Neuronal stem cell (in vitro differentiated cells): ENCODE measurements around the gene LRP1.
A peak's percentile ranks its signal among the peaks of the same experiment; 100 is the strongest.

Experiments
- DNase-seq: peaks from one replicate; pipeline ENCODE4 v3.0.0-alpha.2; 2013; ENCODE audit warnings: low spot score
- H2AFZ ChIP-seq: one replicate; pipeline ENCODE4 v1.6.1; 2013; ENCODE audit warnings: mild to moderate bottlenecking, low read length, inconsistent platforms
- H2AK5ac ChIP-seq: 2 replicates; pipeline ENCODE4 v1.6.1; 2013; ENCODE audit warnings: low read depth, mild to moderate bottlenecking, inconsistent platforms, low read length, moderate library complexity, mixed read lengths
- H2BK120ac ChIP-seq: 2 replicates; pipeline ENCODE4 v1.6.1; 2013; ENCODE audit warnings: low read depth, mild to moderate bottlenecking, inconsistent platforms, low read length, moderate library complexity, mixed read lengths
- H2BK12ac ChIP-seq: one replicate; pipeline ENCODE4 v1.6.1; 2013; ENCODE audit warnings: low read length, inconsistent platforms
- H2BK15ac ChIP-seq: 2 replicates; pipeline ENCODE4 v1.6.1; 2013; ENCODE audit warnings: mild to moderate bottlenecking, low read length, inconsistent platforms, mixed read lengths
- H2BK5ac ChIP-seq: one replicate; pipeline ENCODE4 v1.6.1; 2013; ENCODE audit warnings: inconsistent platforms, mild to moderate bottlenecking, low read length, moderate library complexity
- H3K14ac ChIP-seq: one replicate; pipeline ENCODE4 v1.6.1; 2013; ENCODE audit warnings: low read length, inconsistent platforms
- H3K18ac ChIP-seq: 2 replicates; pipeline ENCODE4 v1.6.1; 2013; ENCODE audit warnings: low read length, inconsistent platforms
- H3K23ac ChIP-seq: 2 replicates; pipeline ENCODE4 v1.6.1; 2013; ENCODE audit warnings: low read depth, mild to moderate bottlenecking, mixed read lengths, low read length, inconsistent platforms; ENCODE audit not compliant: poor library complexity
- H3K27ac ChIP-seq: replicated peaks from 3 replicates; pipeline ENCODE4 v1.5.1; 2013; ENCODE audit warnings: low read length, inconsistent platforms
- H3K27me3 ChIP-seq, 3 experiments: 2 replicates each; pipeline ENCODE4 v1.6.1; 2013; ENCODE audit warnings: low read length in 3 of 3, mild to moderate bottlenecking in 2 of 3, inconsistent platforms in 1 of 3, low read depth in 1 of 3, mixed read lengths in 1 of 3, moderate library complexity in 1 of 3; ENCODE audit not compliant: control insufficient read depth in 3 of 3, insufficient read depth in 3 of 3
- H3K36me3 ChIP-seq, 2 donors: replicated peaks in 1 of 2; 2 replicates each; pipeline ENCODE4 v1.6.1; 2013; ENCODE audit warnings: low read length in 2 of 2; ENCODE audit not compliant: control insufficient read depth in 2 of 2, insufficient read depth in 2 of 2
- H3K4ac ChIP-seq: 2 replicates; pipeline ENCODE4 v1.6.1; 2013; ENCODE audit warnings: inconsistent platforms, mild to moderate bottlenecking, low read length, moderate library complexity
- H3K4me1 ChIP-seq, 2 donors: 1 replicate in 1 of 2; 2 replicates in 1 of 2; pipeline ENCODE4 v1.6.1; 2013; ENCODE audit warnings: low read length in 2 of 2, low read depth in 1 of 2; ENCODE audit not compliant: control insufficient read depth in 2 of 2, insufficient read depth in 1 of 2
- H3K4me2 ChIP-seq: one replicate; pipeline ENCODE4 v1.6.1; 2013; ENCODE audit warnings: mild to moderate bottlenecking, low read length, inconsistent platforms; ENCODE audit not compliant: insufficient read depth, poor library complexity, severe bottlenecking
- H3K4me3 ChIP-seq, 2 donors: 2 replicates each; pipeline ENCODE4 v1.5.1; 2013; ENCODE audit warnings: low read length in 2 of 2, mild to moderate bottlenecking in 2 of 2, inconsistent platforms in 1 of 2, moderate library complexity in 1 of 2
- H3K79me1 ChIP-seq: one replicate; pipeline ENCODE4 v1.6.1; 2013; ENCODE audit warnings: low read depth, mild to moderate bottlenecking, inconsistent platforms, low read length, moderate library complexity
- H3K9ac ChIP-seq: one replicate; pipeline ENCODE4 v1.6.1; 2013; ENCODE audit warnings: mild to moderate bottlenecking, low read depth, low read length, inconsistent platforms; ENCODE audit not compliant: poor library complexity
- H3K9me3 ChIP-seq, 2 donors: replicated peaks in 1 of 2; 2 replicates each; pipeline versions ENCODE3 to v1.6.1; 2013; ENCODE audit warnings: low read length in 2 of 2, mild to moderate bottlenecking in 2 of 2, inconsistent platforms in 1 of 2, low read depth in 1 of 2, mixed read lengths in 1 of 2, moderate library complexity in 1 of 2; ENCODE audit not compliant: control insufficient read depth in 2 of 2, insufficient read depth in 1 of 2
- H4K8ac ChIP-seq: one replicate; pipeline ENCODE4 v1.6.1; 2013; ENCODE audit warnings: low read depth, mild to moderate bottlenecking, inconsistent platforms, low read length, moderate library complexity
- H4K91ac ChIP-seq: one replicate; pipeline ENCODE4 v1.6.1; 2013; ENCODE audit warnings: low read length, low read depth, mild to moderate bottlenecking, inconsistent platforms; ENCODE audit not compliant: poor library complexity
- WGBS, 2 donors: extraction: QIAGEN DNeasy Blood & Tissue Kit; methylation state at CpG; one replicate each; pipeline ENCODE4 v1.1.7; 2013; ENCODE audit warnings: missing lambda C conversion rate in 2 of 2, mixed read lengths in 1 of 2; ENCODE audit not compliant: insufficient read length in 2 of 2, insufficient replicate concordance in 1 of 2; ENCODE audit errors: extremely low coverage in 2 of 2; 5-methylcytosine and 5-hydroxymethylcytosine counted together

LRP1 gene

GRCh38 chr12:57158665-57159064 lies 30.4 kb downstream of the LRP1 start:
- H4K8ac ChIP-seq, result no peak overlapping the region

GRCh38 chr12:57159311-57159710 lies 31.0 kb downstream of the LRP1 start:
- Histone ChIP-seq H3K4ac (no peak overlapping the region), H2AK5ac (no peak overlapping the region), H3K14ac (no peak overlapping the region), H3K27ac (no peak overlapping the region), H3K79me1 (no peaks in the 10 kb centered on the region), H3K9me3 (no peaks in the 10 kb centered on the region), H2BK5ac (no peak overlapping the region), H3K18ac (no peak overlapping the region), H4K91ac (no peak overlapping the region), H2AFZ (no peak overlapping the region), H2BK120ac (no peak overlapping the region), H3K4me1 (peaks cover 1 to 3% of the 10 kb centered on the region in 2 donors), H3K36me3 (peaks cover 65 to 100% of the 10 kb centered on the region in 2 donors), H2BK15ac (no peak overlapping the region), H4K8ac (no peak overlapping the region), H3K23ac (peak overlapping the region; percentile 27), H2BK12ac (no peak overlapping the region), H3K27me3 (no peaks in the 10 kb centered on the region), H3K4me3 (no peak overlapping the region), H3K9ac (peak overlapping the region; percentile 12), H3K4me2 (no peak overlapping the region)
- DNase-seq, result no peak
- WGBS, 2 donors, result no CpG with 5 or more reads among the region's 4 CpGs

More at GRCh38 chr12:57158665-57159064, 30.4 kb downstream of the LRP1 start:
- Histone ChIP-seq H3K9me3 (no peaks in the 10 kb centered on the region), H3K79me1 (no peaks in the 10 kb centered on the region), H3K23ac (peak overlapping the region; percentile 47), H3K18ac (no peak overlapping the region), H3K4ac (no peak overlapping the region), H4K91ac (no peak overlapping the region), H3K36me3 (peaks cover 71 to 100% of the 10 kb centered on the region in 2 donors), H3K4me1 (peaks cover 1 to 3% of the 10 kb centered on the region in 2 donors), H2BK120ac (no peak overlapping the region), H3K27me3 (no peaks in the 10 kb centered on the region), H2BK15ac (no peak overlapping the region), H2BK12ac (no peak overlapping the region), H2AK5ac (no peak overlapping the region), H3K4me3 (no peak overlapping the region), H3K27ac (no peak overlapping the region), H3K9ac (peak overlapping the region; percentile 34), H3K14ac (no peak overlapping the region), H3K4me2 (no peak overlapping the region), H2AFZ (no peak overlapping the region), H2BK5ac (peak overlapping the region; percentile 45)
- no CpG with 5 or more reads among the region's 4 CpGs for WGBS, 2 donors
- DNase-seq, result no peak

GRCh38 chr12:57160040-57160439 lies 31.8 kb downstream of the LRP1 start:
- Histone ChIP-seq H3K79me1 (no peaks in the 10 kb centered on the region), H2BK5ac (no peak overlapping the region), H3K4ac (no peak overlapping the region), H3K14ac (no peak overlapping the region), H3K27ac (no peak overlapping the region), H3K9ac (no peak overlapping the region), H3K27me3 (no peaks in the 10 kb centered on the region), H2AFZ (no peak overlapping the region), H3K23ac (no peak overlapping the region), H2BK15ac (no peak overlapping the region), H2BK120ac (no peak overlapping the region), H4K8ac (no peak overlapping the region), H3K18ac (no peak overlapping the region), H3K9me3 (no peaks in the 10 kb centered on the region), H3K4me2 (no peak overlapping the region), H3K4me1 (peaks cover 1 to 3% of the 10 kb centered on the region in 2 donors), H3K4me3 (no peak overlapping the region), H4K91ac (no peak overlapping the region), H2BK12ac (no peak overlapping the region), H2AK5ac (no peak overlapping the region), H3K36me3 (peaks cover 64 to 100% of the 10 kb centered on the region in 2 donors)
- no peak for DNase-seq
- WGBS, 2 donors, result no CpG with 5 or more reads among the region's 4 CpGs

- no peak overlapping the region for H3K4me2 ChIP-seq
- no peak overlapping the region for H2AFZ ChIP-seq
- H3K14ac ChIP-seq, result no peak overlapping the region
- H3K4me1 ChIP-seq, result peaks cover 1 to 3% of the 10 kb centered on the region in 2 donors
- no peak overlapping the region for H3K23ac ChIP-seq
- H3K79me1 ChIP-seq, result no peaks in the 10 kb centered on the region
- H2AK5ac ChIP-seq, result no peak overlapping the region
- H3K18ac ChIP-seq, result no peak overlapping the region
- no peak overlapping the region for H4K8ac ChIP-seq
- H2BK5ac ChIP-seq, result no peak overlapping the region
- no CpG with 5 or more reads among the region's 14 CpGs for WGBS, 2 donors
- no peak for DNase-seq
- no peak overlapping the region for H2BK15ac ChIP-seq
- H3K36me3 ChIP-seq, result peaks cover 66 to 100% of the 10 kb centered on the region in 2 donors
- H3K4me3 ChIP-seq, result no peak overlapping the region
- no peak overlapping the region for H3K27ac ChIP-seq
- H3K4ac ChIP-seq, result no peak overlapping the region
- no peak overlapping the region for H4K91ac ChIP-seq
- H2BK12ac ChIP-seq, result no peak overlapping the region
- no peak overlapping the region for H3K9ac ChIP-seq
- no peak overlapping the region for H2BK120ac ChIP-seq
- H3K9me3 ChIP-seq, result no peaks in the 10 kb centered on the region
- no peaks in the 10 kb centered on the region for H3K27me3 ChIP-seq
Measured at GRCh38 chr12:57160741-57161140, 32.5 kb downstream of the LRP1 start.
